NCI-H69 (cell line): Measurements from ENCODE around the gene CREG1.
A peak's percentile ranks its signal among the peaks of the same experiment; 100 is the strongest.
"Not testable (repeated sequence)": the region's sequence is repeated elsewhere in the genome, so short reads cannot be mapped to it uniquely, and the experiment has no call there.

Source experiments
- DNase-seq: peaks from one replicate; lab custom pipeline; 2025; lab: John Stamatoyannopoulos, UW

CREG1 gene

DNA sequence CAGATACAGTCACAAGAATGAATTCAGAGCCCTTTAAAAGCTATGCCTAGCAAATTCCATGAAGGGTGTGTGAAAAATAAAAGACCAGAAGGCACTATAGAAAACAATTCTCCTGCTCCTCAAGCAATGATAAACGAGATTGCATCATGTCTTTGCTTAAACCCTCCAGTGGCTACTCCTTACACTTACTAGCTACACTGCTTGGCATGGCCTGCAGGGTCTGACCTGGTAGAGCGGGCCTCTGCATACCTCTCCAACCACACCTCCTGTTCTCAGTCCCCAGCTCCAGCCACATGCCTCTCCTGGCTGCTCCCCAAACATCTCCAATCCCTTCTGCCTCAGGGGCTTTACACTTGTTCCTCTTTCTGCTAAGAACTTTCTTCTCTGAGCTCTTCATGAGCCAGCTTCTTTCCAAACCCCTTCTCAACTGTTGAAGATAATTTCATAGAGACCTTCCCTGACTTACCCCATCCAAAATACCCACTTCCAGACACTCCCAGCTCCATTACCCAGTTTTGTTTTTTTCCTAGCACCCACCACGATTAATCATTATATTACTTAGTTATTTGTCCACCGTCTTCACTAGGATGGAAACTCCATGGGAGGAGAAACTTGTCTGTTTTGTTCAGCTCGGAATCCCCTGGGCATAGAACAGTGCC is 11.2 kb upstream of the CREG1 start:
- DNase-seq, result no peak

DNA sequence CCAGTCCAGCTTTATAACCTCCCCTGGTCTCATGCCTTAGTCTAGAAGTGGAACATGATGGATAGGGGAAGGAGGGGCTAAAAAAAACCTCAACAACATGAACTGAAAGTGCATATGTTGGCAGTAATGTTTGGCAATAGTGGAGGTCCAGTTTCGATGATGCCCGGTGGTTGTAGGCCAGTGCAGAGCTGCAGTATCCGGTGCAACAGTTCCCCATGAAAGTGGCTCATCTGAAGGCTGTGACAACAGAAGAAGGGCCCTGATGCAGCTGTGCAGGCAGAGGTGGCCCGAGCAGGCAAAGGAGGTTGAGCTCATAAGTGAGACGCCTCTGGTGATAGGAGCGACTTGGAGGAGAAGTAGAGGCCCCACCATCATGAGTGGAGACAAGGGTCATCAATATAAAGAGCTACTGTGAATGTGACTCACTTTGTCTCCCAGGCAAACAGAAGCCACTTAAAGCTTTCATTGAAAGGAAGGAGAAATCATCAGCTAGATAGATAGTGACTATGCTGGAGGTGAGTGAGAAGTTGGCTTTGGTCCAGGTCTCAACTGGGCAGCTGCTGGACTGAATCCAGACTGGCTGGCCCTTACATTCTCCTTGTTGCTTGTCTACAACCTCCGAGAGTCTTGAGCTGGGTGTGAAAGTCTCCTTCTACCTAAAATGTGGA is 10.2 kb upstream of the CREG1 start:
- peak; percentile 50 for DNase-seq

DNA sequence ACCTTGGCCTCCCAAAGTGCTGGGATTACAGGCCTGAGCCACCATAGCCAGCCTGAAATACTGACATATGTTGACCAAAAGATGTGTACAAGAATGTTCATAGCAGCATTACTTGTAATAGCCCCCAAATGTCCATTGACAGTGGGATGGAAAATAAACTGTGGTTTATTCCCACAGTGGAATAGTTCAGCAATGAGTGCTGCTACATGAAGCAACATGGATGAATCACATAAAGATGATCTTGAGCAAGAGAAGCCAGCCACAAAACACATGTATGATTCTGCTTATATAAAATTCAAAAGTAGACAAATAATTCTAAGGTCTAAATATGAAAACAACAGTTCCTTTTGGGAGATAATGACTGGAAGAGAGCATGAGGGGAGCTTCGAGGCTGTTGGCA is 9.1 kb upstream of the CREG1 start:
- DNase-seq, result no peak

DNA sequence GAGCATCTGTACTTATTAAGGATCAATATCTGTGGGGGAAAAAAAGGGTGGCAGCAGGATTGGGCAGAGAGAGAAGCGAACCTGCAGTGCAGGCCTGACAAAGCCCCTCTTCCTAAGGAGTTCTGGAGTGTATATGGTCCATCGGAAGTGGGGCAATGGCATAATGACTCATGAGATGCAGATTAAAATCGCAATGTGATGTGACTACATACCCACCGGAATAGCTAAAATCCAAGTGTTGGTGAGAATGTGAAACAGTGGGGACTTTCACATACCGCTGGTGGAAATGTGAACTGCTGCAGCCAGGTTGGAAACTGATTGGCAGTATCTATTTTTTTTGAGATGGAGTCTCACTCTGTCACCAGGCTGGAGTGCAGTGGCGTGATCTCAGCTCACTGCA is 8.2 kb upstream of the CREG1 start:
- DNase-seq, result no peak

DNA sequence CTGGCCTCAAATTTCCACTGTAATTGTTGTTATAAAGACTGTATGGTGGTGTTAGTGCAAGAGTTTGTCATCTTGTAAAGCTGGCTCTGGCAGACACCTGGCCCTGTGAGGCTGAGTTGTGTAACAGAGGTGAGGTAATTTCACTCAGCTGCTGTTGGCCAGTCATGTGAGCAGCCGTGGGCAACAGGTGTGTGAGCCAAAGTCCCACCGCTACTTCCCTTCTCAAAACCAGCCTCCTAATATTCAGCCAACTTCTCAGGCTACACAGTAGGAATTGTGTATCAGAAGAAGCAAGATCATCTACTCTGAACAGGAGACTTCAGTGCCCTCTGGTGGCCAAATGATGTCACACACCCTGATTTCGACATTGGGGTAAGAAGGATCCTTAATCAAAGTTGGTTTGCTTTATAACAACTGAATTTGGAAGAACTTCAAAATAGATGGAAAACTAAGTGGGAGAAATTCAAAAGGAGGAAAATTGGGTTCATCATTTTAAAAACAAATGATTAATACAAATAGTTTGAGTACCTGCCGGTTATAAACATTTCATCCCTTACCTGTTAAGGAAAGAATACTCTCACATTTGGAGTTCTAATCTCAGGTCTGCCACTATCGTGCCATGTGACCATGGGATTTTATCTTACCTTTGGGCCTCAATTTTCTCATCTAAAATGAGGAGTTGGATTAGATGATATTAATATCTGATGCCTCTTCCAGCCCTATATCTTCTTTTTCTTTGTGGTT is 2.6 kb upstream of the CREG1 start:
- DNase-seq, result peak; percentile 68

DNA sequence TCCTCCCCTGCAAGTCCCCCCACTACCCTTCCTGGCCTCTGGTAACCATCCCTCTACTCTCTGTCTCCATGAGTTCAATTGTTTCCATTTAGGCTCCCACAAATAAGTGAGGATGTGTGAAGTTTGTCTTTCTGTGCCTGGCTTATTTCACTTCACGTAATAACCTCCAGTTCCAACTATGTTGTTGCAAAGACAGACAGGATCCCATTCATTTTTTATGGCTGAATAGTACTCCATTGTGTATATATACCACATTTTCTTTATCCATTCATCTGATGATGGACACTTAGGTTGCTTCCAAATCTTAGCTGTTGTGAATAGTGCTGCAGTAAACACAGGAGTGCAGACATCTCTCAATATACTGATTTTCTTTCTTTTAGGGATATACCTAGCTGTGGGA is 1.5 kb upstream of the CREG1 start:
- not testable (repeated sequence) for DNase-seq

DNA sequence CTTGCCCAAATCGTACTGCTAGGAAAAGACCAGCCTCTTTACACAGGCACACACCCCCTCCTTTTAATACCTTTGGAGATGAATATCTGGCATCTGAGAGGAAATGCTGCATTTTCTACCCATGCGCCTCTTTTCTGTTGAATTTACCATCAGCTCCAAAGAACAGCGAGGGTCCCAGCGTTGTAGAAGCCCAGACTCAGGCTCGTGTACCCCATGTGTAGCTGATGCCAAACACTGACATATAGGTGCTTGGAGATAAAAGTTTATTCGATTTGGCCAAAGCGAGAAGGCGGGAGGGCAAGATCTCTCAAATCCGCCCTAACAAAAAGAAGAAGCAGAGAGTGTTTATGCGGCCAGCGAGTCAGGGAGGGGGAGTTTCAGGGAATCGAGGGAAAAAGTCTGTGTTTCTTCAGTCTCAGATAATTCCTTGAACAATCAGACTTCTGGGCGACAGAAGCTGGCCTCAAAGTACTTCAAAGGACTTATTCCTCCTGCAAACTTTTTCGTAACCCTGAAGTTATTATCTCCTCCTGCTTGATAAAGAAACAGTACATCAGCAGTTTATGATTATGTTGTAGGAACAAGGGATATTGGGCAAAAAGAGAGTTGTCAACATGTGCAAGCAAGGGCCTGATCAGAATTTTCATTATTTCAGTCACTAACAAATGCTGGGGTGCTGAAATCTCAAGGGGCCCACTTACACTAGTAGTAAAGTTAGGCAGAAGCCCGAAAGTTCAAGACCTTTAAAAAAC is 642 bp upstream of the CREG1 start:
- no peak for DNase-seq

DNA sequence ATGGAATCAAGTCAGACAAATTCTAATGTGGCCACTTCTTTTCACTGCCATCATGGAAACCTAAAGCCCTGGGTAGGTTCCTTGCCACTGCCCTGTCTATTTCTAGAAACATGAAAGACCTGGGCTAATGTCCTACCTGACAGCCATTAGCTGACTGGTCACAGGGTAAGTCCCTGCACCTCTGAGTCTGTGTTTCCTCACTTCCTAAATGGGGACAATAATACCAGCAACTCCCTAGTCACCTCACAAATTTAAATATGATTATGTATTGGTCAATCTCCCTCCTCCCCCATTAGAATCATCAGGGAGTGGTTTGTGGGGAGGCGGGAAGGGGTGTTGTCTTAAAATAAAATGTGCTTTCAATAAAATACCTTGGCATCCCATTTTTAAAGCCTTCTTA is 2.2 kb downstream of the CREG1 start:
- DNase-seq, result no peak

DNA sequence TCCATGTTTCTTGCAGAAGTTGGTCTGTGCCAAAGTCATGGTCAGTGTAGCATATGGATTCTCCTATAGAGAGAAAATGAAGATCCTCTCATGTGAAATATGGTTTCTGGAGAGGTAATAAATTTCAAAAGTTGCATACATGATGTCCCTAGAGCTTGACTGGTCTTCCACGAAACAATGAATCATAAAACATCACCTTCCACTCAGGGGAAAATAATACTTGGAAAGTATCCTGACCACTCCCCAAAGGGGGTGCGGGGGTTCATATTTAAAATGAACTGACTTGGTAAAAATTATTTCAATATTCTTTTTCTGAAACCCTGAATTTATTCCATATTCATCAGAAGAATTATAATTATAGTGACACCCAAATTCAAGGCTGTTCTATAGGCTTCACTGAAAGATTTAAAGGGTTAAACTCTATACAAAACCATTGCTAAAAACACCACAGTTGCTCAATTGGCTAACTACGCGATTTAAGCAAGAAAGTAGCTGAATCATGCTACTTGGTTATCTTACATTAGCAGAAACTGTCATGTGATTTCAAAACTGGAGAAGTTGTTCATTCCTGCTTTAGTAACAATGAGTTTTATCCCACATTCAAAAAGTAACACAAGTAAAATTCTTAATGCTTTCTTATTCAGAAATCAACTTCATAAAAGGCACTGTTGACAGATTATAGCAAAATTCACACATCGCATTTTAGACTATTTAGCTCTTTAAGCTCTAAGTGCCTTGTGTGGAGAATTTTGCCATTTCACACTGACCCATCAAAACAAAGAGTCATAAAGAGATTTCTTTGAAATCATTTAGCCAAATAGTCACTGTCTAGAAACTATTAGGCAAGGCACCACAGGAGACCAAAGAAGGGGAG is 5.3 kb downstream of the CREG1 start:
- DNase-seq, result no peak

DNA sequence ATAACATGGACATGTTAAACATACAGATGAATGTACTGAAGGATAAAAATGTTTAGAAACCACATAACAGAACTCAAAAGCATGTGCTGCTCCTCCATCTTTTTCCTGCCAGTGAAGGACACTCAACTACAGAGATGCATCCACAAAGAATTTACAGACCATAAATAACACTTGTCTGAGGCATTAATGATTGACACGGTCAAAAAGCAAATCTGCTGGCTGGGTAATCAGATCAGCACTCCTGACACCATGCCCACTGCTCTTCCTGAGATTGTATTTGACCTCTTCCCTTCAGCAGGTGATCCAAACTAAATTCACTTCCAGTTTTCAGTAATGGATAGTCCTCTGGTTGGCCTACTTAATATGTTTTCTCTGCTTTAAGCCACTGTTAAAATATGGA is 6.6 kb downstream of the CREG1 start:
- DNase-seq, result no peak

DNA sequence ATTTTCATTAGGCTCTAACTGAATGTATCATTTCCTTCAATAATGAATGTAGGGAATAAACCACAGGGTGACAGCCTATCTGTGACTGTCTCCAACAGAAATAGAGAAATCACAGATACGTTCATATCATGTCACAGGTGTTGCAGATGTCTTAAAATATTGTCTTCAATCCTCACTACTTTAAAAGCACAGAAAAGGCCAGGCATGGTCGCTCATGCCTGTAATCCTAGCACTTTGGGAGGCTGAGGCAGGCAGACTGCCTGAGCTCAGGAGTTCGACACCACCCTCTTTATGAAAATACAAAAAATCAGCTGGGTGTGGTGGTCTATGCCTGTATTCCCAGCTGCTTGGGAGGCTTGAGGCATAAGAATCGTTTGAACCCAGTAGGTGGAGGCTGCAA is 8.2 kb downstream of the CREG1 start:
- no peak for DNase-seq

DNA sequence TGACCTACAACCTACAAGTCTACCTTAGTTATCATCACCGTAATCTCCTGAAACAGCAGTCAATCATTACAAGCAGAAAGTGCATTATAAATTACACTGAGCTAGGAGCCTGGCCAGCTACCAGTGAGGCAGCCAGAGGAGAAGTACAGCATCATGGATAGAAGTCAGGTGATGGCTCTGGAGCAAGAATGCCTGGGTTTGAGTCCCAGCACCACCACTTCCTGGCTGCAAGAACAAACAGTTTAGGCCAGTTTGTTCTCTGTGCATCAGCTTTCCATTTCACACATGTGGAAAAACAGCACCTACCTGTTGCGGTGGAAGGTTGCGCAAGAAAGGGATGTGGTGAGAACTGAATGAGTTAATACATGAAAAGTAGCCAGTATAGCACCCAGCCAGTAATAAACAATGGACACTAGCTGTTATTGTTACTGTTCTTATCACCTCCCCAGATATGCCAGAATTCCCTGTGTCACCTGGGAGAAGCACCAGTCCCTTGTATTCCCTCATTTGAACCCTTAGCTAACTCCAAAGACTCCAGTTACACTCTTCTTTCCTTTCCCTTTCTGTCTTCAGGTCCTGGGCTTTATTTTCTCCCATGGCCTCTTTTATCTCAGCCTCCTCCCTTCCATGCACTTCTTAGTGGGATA is 9.0 kb downstream of the CREG1 start:
- no peak for DNase-seq

DNA sequence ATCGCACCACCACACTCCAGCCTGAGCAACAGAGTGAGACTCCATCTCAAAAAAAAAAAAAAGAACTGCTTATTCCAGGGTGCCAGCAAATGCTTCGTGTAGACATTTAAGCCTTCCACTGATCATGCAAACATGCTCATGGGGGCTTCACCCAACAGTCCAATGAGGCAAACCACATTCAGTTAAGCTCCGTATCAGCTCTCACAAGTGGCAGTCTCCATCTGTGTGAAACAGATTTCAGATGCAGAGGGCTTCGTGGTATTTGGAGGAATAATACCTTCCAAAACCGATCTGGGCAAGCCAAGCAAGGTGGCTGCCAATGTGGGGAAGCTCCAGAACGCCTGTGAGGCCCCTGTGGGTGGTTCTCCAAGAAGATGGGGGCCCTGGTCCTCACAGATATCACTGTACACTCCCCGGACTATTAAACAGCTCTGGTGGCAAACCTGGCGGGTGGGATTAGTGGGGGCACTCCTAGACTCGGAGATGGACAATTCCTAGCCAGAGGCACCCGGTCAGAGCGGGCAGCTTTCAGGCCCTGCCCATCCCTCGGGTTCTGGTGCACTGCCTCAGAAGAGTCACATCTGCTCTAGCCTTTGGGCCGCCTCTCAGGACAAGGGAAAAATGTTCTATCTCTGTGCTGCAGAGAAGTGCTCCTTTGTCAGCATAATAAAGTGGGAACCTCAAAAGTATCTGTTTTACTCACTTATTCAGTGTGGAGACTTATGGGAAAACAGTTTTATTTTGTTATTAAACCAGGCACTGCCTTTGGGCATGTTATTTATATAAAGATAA is 10.2 kb downstream of the CREG1 start:
- no peak for DNase-seq

DNA sequence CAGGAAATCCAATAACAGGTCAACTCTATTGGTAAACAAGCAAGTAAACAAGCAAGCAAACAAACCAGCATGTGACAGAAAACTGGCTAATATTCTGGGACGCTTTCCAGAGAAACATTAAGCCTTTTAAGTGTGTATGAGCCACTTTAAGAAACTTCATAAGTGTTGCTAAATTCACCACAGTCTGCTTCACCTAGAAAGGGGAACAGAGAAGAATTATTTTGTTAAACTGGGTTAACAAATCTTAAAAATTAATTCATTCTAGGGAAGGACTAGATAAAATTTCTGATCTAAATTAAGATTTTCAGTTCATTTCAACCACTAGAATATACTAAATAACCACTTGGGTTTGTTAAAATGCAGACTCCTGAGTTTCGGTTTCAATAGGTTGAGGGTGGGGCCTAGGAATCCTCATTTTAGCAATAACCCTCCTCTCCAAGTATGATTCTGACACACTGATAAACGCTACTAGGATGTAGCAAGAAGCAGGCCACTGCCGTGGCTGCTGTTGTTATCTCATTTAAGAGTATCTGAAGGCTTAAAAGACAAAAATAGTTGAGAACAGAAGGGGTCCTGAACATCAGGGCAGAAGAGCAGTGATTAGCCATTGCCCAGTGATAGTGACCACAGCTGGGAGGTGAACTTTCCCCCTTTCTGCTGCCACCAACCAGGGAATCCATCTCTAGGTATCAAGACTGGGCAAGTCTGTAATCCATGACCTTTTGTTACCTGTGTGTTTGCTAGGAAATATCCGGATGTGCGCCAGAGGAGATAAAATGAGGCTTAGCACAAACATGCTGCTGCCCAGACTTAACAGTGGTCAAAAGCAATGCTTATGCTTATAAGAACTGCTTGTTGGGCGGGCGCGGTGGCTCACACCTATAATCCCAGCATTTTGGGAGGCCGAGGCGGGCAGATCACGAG is 11.2 kb downstream of the CREG1 start:
- DNase-seq, result no peak

DNA sequence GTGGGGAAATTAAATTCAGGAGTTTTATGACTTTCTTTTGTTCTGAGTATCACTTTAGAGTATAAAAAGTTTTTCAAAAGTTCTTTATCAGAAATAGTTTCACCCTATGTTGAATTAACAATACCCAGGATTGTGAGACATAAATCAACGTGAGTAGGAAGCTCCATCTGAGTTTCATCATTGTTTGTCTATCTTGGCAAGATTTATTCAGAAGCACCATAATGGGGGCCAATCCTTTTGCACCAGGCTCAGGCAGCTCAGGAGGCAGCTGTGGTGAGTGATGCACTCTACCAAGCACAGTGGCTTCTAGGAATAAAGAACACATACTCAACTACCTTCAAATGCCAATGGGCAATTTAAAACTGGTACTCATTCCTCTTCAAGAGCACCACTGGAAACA is 12.0 kb downstream of the CREG1 start:
- no peak for DNase-seq

DNA sequence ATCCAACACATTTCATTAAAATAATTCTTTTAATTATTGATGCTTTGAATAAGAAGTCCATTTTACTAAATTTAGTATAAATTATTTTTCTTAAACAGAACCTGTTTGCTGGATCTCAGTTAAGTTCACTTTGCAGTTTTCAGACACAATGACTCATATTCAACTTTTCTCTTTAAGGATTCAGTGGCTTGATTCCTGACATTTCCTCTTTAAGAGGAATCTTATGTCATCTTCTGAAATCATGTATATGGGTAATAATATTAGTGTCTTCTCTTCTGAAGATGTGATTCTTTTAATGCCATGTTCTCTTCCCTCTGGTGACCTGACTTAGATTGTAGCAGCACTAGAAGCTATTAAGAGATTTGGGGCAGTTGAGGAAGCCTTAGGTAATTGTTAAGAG is 12.6 kb downstream of the CREG1 start:
- DNase-seq, result no peak

DNA sequence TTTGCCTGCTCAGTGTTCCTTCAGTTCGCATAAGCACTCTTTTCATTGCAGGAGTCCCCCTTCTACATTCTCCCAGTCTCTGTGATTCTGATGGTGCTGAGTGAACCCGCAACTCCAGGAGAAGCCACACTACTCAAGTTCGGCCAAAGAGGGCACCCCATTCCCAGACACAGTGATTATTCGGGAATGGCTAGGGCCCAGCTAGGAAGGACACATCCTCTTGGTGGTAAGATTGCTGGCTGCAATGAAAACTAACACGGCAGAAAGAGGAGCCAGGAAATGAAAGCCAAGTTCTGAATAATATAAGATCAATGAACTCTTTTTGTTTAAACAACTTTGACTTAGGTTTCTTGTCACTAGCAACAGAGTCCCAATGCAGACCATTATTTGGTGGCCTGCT is 14.9 kb downstream of the CREG1 start:
- DNase-seq, result peak; percentile 12

DNA sequence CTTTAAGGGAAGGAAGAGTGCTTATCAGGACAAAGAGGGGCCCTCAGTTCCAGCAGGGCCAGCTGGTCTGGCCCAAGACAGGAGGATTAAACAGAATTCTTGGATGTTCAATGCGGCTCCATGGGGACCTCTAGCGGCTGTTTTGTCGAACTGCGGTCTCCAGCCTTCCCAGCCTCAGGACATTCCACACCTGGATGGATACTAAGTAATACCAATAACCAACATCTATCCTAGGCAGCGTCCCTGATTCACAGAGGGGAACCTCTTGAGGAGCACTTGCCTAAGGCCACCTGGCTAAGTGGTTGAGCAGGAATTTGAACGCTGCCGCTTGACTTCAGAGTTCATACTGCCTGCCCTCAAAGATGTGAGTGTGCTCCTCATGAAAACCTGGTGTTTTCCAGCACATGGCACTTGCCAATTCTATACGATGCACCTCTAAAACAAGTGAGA is 19.7 kb downstream of the CREG1 start:
- peak; percentile 64 for DNase-seq
